Neural progenitor cell (in vitro differentiated cells): ENCODE results near the gene IL26. TPM values are rescaled to one million over a fixed set of nuclear protein-coding genes. Genes with fewer than 3 reads are reported as not detected.

Experiments
- DNase-seq: peaks from one replicate; pipeline ENCODE4 v3.0.0-alpha.2; 2016; ENCODE audit warnings: low spot score
- H2AFZ ChIP-seq: fragments of 200-600 bp; sonication (generic); replicated peaks from 2 replicates; pipeline ENCODE4 v1.6.1; 2016; ENCODE audit warnings: antibody characterized with exemption
- H3F3A ChIP-seq: fragments of 200-600 bp; sonication (generic); 2 replicates; pipeline ENCODE4 v1.6.1; 2016; ENCODE audit warnings: antibody characterized with exemption, low read depth
- H3K27ac ChIP-seq: fragments of 200-600 bp; sonication (generic); 2 replicates; pipeline ENCODE4 v1.5.1; 2016; ENCODE audit warnings: mild to moderate bottlenecking
- H3K27me3 ChIP-seq: fragments of 200-600 bp; sonication (generic); 2 replicates; pipeline ENCODE4 v1.6.1; 2016; ENCODE audit warnings: mild to moderate bottlenecking, moderate library complexity
- H3K36me3 ChIP-seq: fragments of 200-600 bp; sonication (generic); 2 replicates; pipeline ENCODE4 v1.5.1; 2016
- H3K4me1 ChIP-seq: fragments of 200-600 bp; sonication (generic); 2 replicates; pipeline ENCODE4 v1.6.1; 2016; ENCODE audit warnings: mixed run types
- H3K4me2 ChIP-seq: fragments of 200-600 bp; sonication (generic); 2 replicates; pipeline ENCODE4 v1.6.1; 2016
- H3K4me3 ChIP-seq: fragments of 200-600 bp; sonication (generic); 2 replicates; pipeline ENCODE4 v1.5.1; 2016
- H3K79me2 ChIP-seq: fragments of 200-600 bp; sonication (generic); 2 replicates; pipeline ENCODE4 v1.6.1; 2016; ENCODE audit warnings: low read depth
- H3K9ac ChIP-seq: fragments of 200-600 bp; sonication (generic); 2 replicates; pipeline ENCODE4 v1.6.1; 2016
- H3K9me3 ChIP-seq: fragments of 200-600 bp; sonication (generic); 2 replicates; pipeline ENCODE4 v1.5.1; 2016; ENCODE audit warnings: low read depth
- H4K20me1 ChIP-seq: fragments of 200-600 bp; sonication (generic); 2 replicates; pipeline ENCODE4 v1.6.1; 2016; ENCODE audit warnings: low read depth
- H3K27ac Mint-ChIP-seq: 3 replicates; pipeline ENCODE4 v1.8.0; 2021; ENCODE audit warnings: mixed read lengths
- H3K27me3 Mint-ChIP-seq: 2 replicates; pipeline ENCODE4 v1.8.0; 2022; ENCODE audit warnings: low read depth, mild to moderate bottlenecking, inconsistent platforms, moderate library complexity, mixed read lengths; ENCODE audit not compliant: insufficient read depth
- H3K36me3 Mint-ChIP-seq: 3 replicates; pipeline ENCODE4 v1.8.0; 2021; ENCODE audit warnings: mixed read lengths
- H3K4me1 Mint-ChIP-seq: 3 replicates; pipeline ENCODE4 v1.8.0; 2021; ENCODE audit warnings: mixed read lengths
- H3K4me3 Mint-ChIP-seq: 3 replicates; pipeline ENCODE4 v1.8.0; 2021; ENCODE audit warnings: mild to moderate bottlenecking, moderate library complexity, mixed read lengths
- H3K9me3 Mint-ChIP-seq: 3 replicates; pipeline ENCODE4 v1.8.0; 2020; ENCODE audit warnings: mixed read lengths
- CTCF ChIP-seq: fragments of 200-600 bp; sonication (generic); IDR thresholded peaks from 2 replicates; pipeline ENCODE4 v1.5.1; 2017; ENCODE audit warnings: antibody characterized with exemption, mild to moderate bottlenecking
- EZH2 ChIP-seq: fragments of 200-600 bp; sonication (generic); IDR thresholded peaks from 2 replicates; pipeline ENCODE4 v1.6.1; 2017; ENCODE audit warnings: antibody characterized with exemption, mild to moderate bottlenecking, moderate library complexity
- EZH2phosphoT487 ChIP-seq: fragments of 200-600 bp; sonication (generic); IDR thresholded peaks from 2 replicates; pipeline ENCODE4 v1.6.1; 2017; ENCODE audit warnings: antibody characterized with exemption
- total RNA-seq: library from RNA; depleted of rRNA; stranded (reverse); fragments of >200 nt; gene quantifications from 2 replicates; pipeline ENCODE4 v1.2.3, GENCODE V29; 2015; ENCODE audit warnings: low replicate concordance

Gene IL26
- total RNA-seq, 1 donor from 2014 or later: not detected

- no peaks in the 10 kb centered on the region for H3K4me1 Mint-ChIP-seq
- H3K9me3 ChIP-seq: no peaks in the 10 kb centered on the region
- no peaks in the 10 kb centered on the region for H3K36me3 ChIP-seq
- H2AFZ ChIP-seq: no peak overlapping the region
- no peak for TF ChIP-seq CTCF
- TF ChIP-seq EZH2: no peak
- H3K4me2 ChIP-seq: no peak overlapping the region
- no peaks in the 10 kb centered on the region for H3K79me2 ChIP-seq
- H3K27me3 ChIP-seq: no peaks in the 10 kb centered on the region
- DNase-seq: no peak
- H3K36me3 Mint-ChIP-seq: no peaks in the 10 kb centered on the region
- no peak overlapping the region for H3K4me3 Mint-ChIP-seq
- H3K27ac ChIP-seq: no peak overlapping the region
- H3K4me3 ChIP-seq: no peak overlapping the region
- no peaks in the 10 kb centered on the region for H4K20me1 ChIP-seq
- H3K9ac ChIP-seq: no peak overlapping the region
- H3F3A ChIP-seq: no peaks in the 10 kb centered on the region
- H3K9me3 Mint-ChIP-seq: peaks cover 2% of the 10 kb centered on the region
- no peaks in the 10 kb centered on the region for H3K4me1 ChIP-seq
- H3K27ac Mint-ChIP-seq: no peak overlapping the region
- peaks cover 5% of the 10 kb centered on the region for H3K27me3 Mint-ChIP-seq
These were observed 63.2 kb downstream of the IL26 start for GRCh38 chr12:68162374-68162773.

GRCh38 chr12:68159681-68160304, 65.8 kb downstream of the IL26 start, which contains the start of gene IFNG:
Gene IFNG (minus strand): TSS chr12:68159740. CDS start chr12:68159615, 125 bp downstream.
- H3K9ac ChIP-seq: no peak within 1 kb of the TSS
- H4K20me1 ChIP-seq: no peaks in the 10 kb centered on the region
- H3F3A ChIP-seq: no peaks in the 10 kb centered on the region
- H3K27me3 Mint-ChIP-seq: peaks cover 5% of the 10 kb centered on the region
- no peak within 1 kb of the TSS for H3K4me2 ChIP-seq
- TF ChIP-seq EZH2phosphoT487 (no peak), EZH2 (no peak), CTCF (no peak)
- H3K4me1 Mint-ChIP-seq: no peaks in the 10 kb centered on the region
- H3K27ac Mint-ChIP-seq: no peak within 1 kb of the TSS
- no peaks in the 10 kb centered on the region for H3K36me3 ChIP-seq
- H3K27me3 ChIP-seq: no peaks in the 10 kb centered on the region
- H3K9me3 ChIP-seq: no peaks in the 10 kb centered on the region
- H3K4me1 ChIP-seq: no peaks in the 10 kb centered on the region
- H3K4me3 ChIP-seq: no peak within 1 kb of the TSS
- H3K27ac ChIP-seq: no peak within 1 kb of the TSS
- H3K9me3 Mint-ChIP-seq: peaks cover 2% of the 10 kb centered on the region
- no peaks in the 10 kb centered on the region for H3K79me2 ChIP-seq
- H3K36me3 Mint-ChIP-seq: no peaks in the 10 kb centered on the region
- no peak for DNase-seq
- no peak within 1 kb of the TSS for H2AFZ ChIP-seq
- no peak within 1 kb of the TSS for H3K4me3 Mint-ChIP-seq

- Mint-ChIP-seq H3K27me3 (peaks cover 3% of the 10 kb centered on the region), H3K4me1 (no peaks in the 10 kb centered on the region), H3K4me3 (no peak overlapping the region), H3K27ac (no peak overlapping the region), H3K36me3 (no peaks in the 10 kb centered on the region), H3K9me3 (peaks cover 2% of the 10 kb centered on the region)
- no peak overlapping the region for H3K4me3 ChIP-seq
- no peak overlapping the region for H3K4me2 ChIP-seq
- no peak overlapping the region for H3K27ac ChIP-seq
- H3K27me3 ChIP-seq: no peaks in the 10 kb centered on the region
- H3K9me3 ChIP-seq: no peaks in the 10 kb centered on the region
- no peaks in the 10 kb centered on the region for H3K79me2 ChIP-seq
- no peaks in the 10 kb centered on the region for H4K20me1 ChIP-seq
- H3K4me1 ChIP-seq: no peaks in the 10 kb centered on the region
- H2AFZ ChIP-seq: no peak overlapping the region
- no peaks in the 10 kb centered on the region for H3K36me3 ChIP-seq
- peak; percentile 38 for DNase-seq
- TF ChIP-seq CTCF (peak; percentile 68), EZH2phosphoT487 (no peak), EZH2 (no peak)
- no peak overlapping the region for H3K9ac ChIP-seq
- H3F3A ChIP-seq: no peaks in the 10 kb centered on the region
These were observed 67.2 kb downstream of the IL26 start for GRCh38 chr12:68158432-68158831.
